NB4 (cell line): ENCODE results near the gene COL6A5.

Experiments used
- MYC ChIP-seq: IDR thresholded peaks from 2 replicates; pipeline ENCODE4 v1.6.1; 2011; ENCODE audit warnings: low read depth, low read length
- POLR2A ChIP-seq: IDR thresholded peaks from 2 replicates; pipeline ENCODE4 v1.6.1; 2011; ENCODE audit warnings: mild to moderate bottlenecking; ENCODE audit not compliant: insufficient read length; ENCODE audit errors: extremely low read depth
- TF ChIP-seq, protein P1 (sequence below): IDR thresholded peaks from one replicate; pipeline ENCODE4 v1.5.1; 2012; ENCODE audit warnings: low read depth, low read length
- TF ChIP-seq, protein P2 (sequence below): IDR thresholded peaks from 2 replicates; pipeline ENCODE4 v1.6.1; 2011; ENCODE audit warnings: low read depth, low read length

DNA sequence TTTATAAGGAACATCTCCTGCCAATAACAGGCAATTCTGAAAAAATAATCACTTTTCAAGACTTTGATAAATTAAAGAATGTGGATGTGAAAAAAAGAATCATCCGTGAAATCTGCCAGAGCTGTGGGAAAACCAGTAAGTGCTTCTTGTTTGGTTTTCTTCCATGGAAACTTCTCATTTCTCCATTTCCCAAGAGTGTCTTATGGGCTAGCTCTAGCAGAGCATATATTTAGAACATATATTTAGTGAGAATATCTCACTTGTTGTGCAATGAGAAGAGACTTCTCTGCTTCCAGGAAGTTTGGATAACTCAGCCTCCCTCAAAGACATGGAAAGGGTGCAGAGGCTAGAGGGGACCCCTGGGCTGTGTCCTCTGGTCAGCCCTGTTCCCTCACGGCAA lies 49.9 kb downstream of the COL6A5 start:
- no peak for TF ChIP-seq POLR2A
- TF ChIP-seq, protein P1, sequence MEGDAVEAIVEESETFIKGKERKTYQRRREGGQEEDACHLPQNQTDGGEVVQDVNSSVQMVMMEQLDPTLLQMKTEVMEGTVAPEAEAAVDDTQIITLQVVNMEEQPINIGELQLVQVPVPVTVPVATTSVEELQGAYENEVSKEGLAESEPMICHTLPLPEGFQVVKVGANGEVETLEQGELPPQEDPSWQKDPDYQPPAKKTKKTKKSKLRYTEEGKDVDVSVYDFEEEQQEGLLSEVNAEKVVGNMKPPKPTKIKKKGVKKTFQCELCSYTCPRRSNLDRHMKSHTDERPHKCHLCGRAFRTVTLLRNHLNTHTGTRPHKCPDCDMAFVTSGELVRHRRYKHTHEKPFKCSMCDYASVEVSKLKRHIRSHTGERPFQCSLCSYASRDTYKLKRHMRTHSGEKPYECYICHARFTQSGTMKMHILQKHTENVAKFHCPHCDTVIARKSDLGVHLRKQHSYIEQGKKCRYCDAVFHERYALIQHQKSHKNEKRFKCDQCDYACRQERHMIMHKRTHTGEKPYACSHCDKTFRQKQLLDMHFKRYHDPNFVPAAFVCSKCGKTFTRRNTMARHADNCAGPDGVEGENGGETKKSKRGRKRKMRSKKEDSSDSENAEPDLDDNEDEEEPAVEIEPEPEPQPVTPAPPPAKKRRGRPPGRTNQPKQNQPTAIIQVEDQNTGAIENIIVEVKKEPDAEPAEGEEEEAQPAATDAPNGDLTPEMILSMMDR: no peak
- no peak for TF ChIP-seq MYC
- TF ChIP-seq, protein P2, sequence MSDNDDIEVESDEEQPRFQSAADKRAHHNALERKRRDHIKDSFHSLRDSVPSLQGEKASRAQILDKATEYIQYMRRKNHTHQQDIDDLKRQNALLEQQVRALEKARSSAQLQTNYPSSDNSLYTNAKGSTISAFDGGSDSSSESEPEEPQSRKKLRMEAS: no peak
